ENCODE results near the gene PARP8. TPM values are rescaled to one million over a fixed set of nuclear protein-coding genes. Genes with fewer than 3 reads are reported as not detected.
"Not testable (repeated sequence)": the region's sequence is repeated elsewhere in the genome, so short reads cannot be mapped to it uniquely, and the experiment has no call there.

The PARP8 gene
- total RNA-seq, 1 experiment from 2014 or later = 23.2 TPM

- no peaks in the 10 kb centered on the region; the same call in 1 of the 2 replicates for H3K4me1 Mint-ChIP-seq
- ChIA-PET POLR2A (interaction anchor here (0.6 kb wide), 1 partner anchor 43 kb away, joined by 3 read pairs; the partner anchor contains the start of gene PARP8), CTCF (no interaction called here)
- no peak for TF ChIP-seq ZNF423 (CRISPR knock-in tag; IDR thresholded peaks at IDR 0.05)
- no peak for TF ChIP-seq EMX1 (CRISPR knock-in tag; IDR thresholded peaks at IDR 0.05)
- TF ChIP-seq TP53 (CRISPR knock-in tag; IDR thresholded peaks at IDR 0.05) = no peak
- no peak for TF ChIP-seq FOXK1 (CRISPR knock-in tag; IDR thresholded peaks at IDR 0.05)
- no peak for TF ChIP-seq ATF2 (CRISPR knock-in tag; IDR thresholded peaks at IDR 0.05; ENCODE audit: borderline replicate concordance, low read depth)
- H3K4me3 Mint-ChIP-seq = no peak overlapping the region
- no peaks in the 10 kb centered on the region; the same call in 1 of the 2 replicates for H3K27me3 Mint-ChIP-seq (ENCODE audit: low read depth)
- peaks cover 16% of the 10 kb centered on the region for H3K9me3 Mint-ChIP-seq
- DNase-seq (ENCODE audit: low spot score) (no peak), ATAC-seq (peak; percentile 72; the same call in 1 of the 2 replicates)
- no peak overlapping the region for H3K27ac Mint-ChIP-seq
- H3K36me3 Mint-ChIP-seq = peaks cover 6% of the 10 kb centered on the region
Measured at GRCh38 chr5:50623666-50624065, 42.8 kb upstream of the PARP8 start.

- ATAC-seq; H3K9me3 Mint-ChIP-seq; POLR2A ChIA-PET; H3K36me3 Mint-ChIP-seq; CTCF ChIA-PET; H3K27ac Mint-ChIP-seq; H3K4me1 Mint-ChIP-seq; H3K27me3 Mint-ChIP-seq (ENCODE audit: low read depth); H3K4me3 Mint-ChIP-seq; DNase-seq (ENCODE audit: low spot score): not testable (repeated sequence)
Measured at GRCh38 chr5:50634866-50635265, 31.6 kb upstream of the PARP8 start.

GRCh38 chr5:50637576-50637975 is 28.9 kb upstream of the PARP8 start:
- POLR2A ChIA-PET; H3K4me3 Mint-ChIP-seq; H3K27me3 Mint-ChIP-seq (ENCODE audit: low read depth); ATAC-seq; DNase-seq (ENCODE audit: low spot score); H3K9me3 Mint-ChIP-seq; CTCF ChIA-PET; H3K27ac Mint-ChIP-seq; H3K36me3 Mint-ChIP-seq; H3K4me1 Mint-ChIP-seq: not testable (repeated sequence)

GRCh38 chr5:50646591-50646990 is 19.8 kb upstream of the PARP8 start:
- Mint-ChIP-seq H3K27ac (no peak overlapping the region), H3K9me3 (no peaks in the 10 kb centered on the region), H3K36me3 (no peaks in the 10 kb centered on the region), H3K4me1 (peaks cover 16% of the 10 kb centered on the region), H3K27me3 (ENCODE audit: low read depth) (no peaks in the 10 kb centered on the region), H3K4me3 (no peak overlapping the region)
- ChIA-PET POLR2A (no interaction called here), CTCF (no interaction called here)
- no peak for ATAC-seq
- no peak for DNase-seq (ENCODE audit: low spot score)
- no peak for TF ChIP-seq NR3C1 (CRISPR knock-in tag; conservative IDR thresholded peaks at IDR 0.05; ENCODE audit: low read depth)
- TF ChIP-seq ZSCAN18 (CRISPR knock-in tag; IDR thresholded peaks at IDR 0.05) = no peak
- TF ChIP-seq E2F4 (CRISPR knock-in tag; IDR thresholded peaks at IDR 0.05; ENCODE audit: borderline replicate concordance, low read depth) = no peak
- TF ChIP-seq FOXP1 (CRISPR knock-in tag; IDR thresholded peaks at IDR 0.05; ENCODE audit: borderline replicate concordance) = no peak
- TF ChIP-seq ATF1 (CRISPR knock-in tag; IDR thresholded peaks at IDR 0.05) = no peak
- TF ChIP-seq PRDM15 (CRISPR knock-in tag; IDR thresholded peaks at IDR 0.05) = no peak
- TF ChIP-seq GRHL2 (CRISPR knock-in tag; IDR thresholded peaks at IDR 0.05; ENCODE audit: insufficient replicate concordance, severe bottlenecking) = no peak
- TF ChIP-seq IRF2 (CRISPR knock-in tag; IDR thresholded peaks at IDR 0.05; ENCODE audit: borderline replicate concordance, low read depth) = no peak
- TF ChIP-seq ZNF423 (CRISPR knock-in tag; IDR thresholded peaks at IDR 0.05) = no peak
- no peak for TF ChIP-seq ZNF219 (CRISPR knock-in tag; IDR thresholded peaks at IDR 0.05; ENCODE audit: borderline replicate concordance)

Data from WTC11 (cell line).